Adrenal gland (tissue), 12 donors: ENCODE data around the gene RASSF8. TPM values are rescaled to one million over a fixed set of nuclear protein-coding genes. Genes with fewer than 3 reads are reported as not detected.

Source experiments
- DNase-seq, 7 donors: peaks; one replicate each; pipeline ENCODE4 v3.0.0-alpha.2; 2019 to 2020
- H3K27ac ChIP-seq, 5 donors: fragments of 200-600 bp; sonication (generic) in 4 of 5; 1 replicate in 3 of 5; 2 replicates in 2 of 5; pipeline versions ENCODE4 v1.5.1 to v1.8.0; 2016 to 2020; ENCODE audit warnings: mild to moderate bottlenecking in 1 of 5
- H3K27me3 ChIP-seq: fragments of 200-600 bp; 2 replicates; pipeline ENCODE4 v1.8.0; 2021
- H3K36me3 ChIP-seq, 2 donors: fragments of 200-600 bp; replicated peaks in 1 of 2; 1 replicate in 1 of 2; 2 replicates in 1 of 2; pipeline versions ENCODE4 v1.5.1 to v1.8.0; 2018 to 2022
- H3K4me1 ChIP-seq, 2 donors: fragments of 200-600 bp; replicated peaks in 1 of 2; 1 replicate in 1 of 2; 2 replicates in 1 of 2; pipeline versions ENCODE4 v1.5.1 to v1.8.0; 2018 to 2021
- H3K4me3 ChIP-seq, 4 donors: fragments of 200-600 bp; sonication (generic) in 3 of 4; one replicate each; pipeline ENCODE4 v1.5.1; 2016 to 2018
- H3K9me3 ChIP-seq, 3 donors: fragments of 200-600 bp; sonication (generic) in 1 of 3; replicated peaks in 1 of 3; 1 replicate in 2 of 3; 2 replicates in 1 of 3; pipeline versions ENCODE4 v1.5.1 to v1.8.0; 2016 to 2021
- CTCF ChIP-seq, 6 experiments: fragments of 450-650 bp in 4 of 6; fragments of 200-600 bp in 2 of 6; sonication (generic) in 1 of 6; IDR thresholded peaks; 1 replicate in 5 of 6; 2 replicates in 1 of 6; pipeline versions ENCODE4 v1.5.1 to v1.8.0; 2016 to 2021; ENCODE audit warnings: antibody characterized with exemption in 6 of 6, mild to moderate bottlenecking in 2 of 6, moderate library complexity in 1 of 6
- POLR2A ChIP-seq, 2 donors: fragments of 450-650 bp; IDR thresholded peaks; one replicate each; pipeline ENCODE4 v1.6.1; 2017; ENCODE audit warnings: antibody characterized with exemption in 2 of 2, mild to moderate bottlenecking in 2 of 2, moderate library complexity in 1 of 2
- WGBS, 4 donors: extraction: QIAGEN DNeasy Blood & Tissue Kit in 2 of 4; methylation state at CpG; one replicate each; pipeline versions ENCODE4 v1.1.5 to v1.1.7; 2013 to 2017; 5-methylcytosine and 5-hydroxymethylcytosine counted together
- intact Hi-C, 2 donors: fragments of 100-400 bp; cut with DNase I; formaldehyde crosslinking; loops; one replicate each; pipeline versions ENCODE4 v1.14.1 to v1.15.0; 2022 to 2023
- polyA plus RNA-seq, 3 donors: library from polyadenylated mRNA; stranded (reverse); fragments of 200-250 nt in 2 of 3; fragments of 350-450 nt in 1 of 3; fragmentation: Illumina TruSeq in 1 of 3; extraction: RNeasy Lipid Tissue Mini Kit (QIAGEN cat#74804) in 1 of 3; gene quantifications; one replicate each; pipeline ENCODE4 v1.2.3, GENCODE V29; 2013 to 2014
- total RNA-seq, 9 donors: library from RNA; depleted of rRNA in 4 of 9; stranded (reverse); fragments of >200 nt in 4 of 9; fragments of 120-200 nt in 1 of 9; fragmentation: NEBNext Ultra II Directional in 1 of 9; extraction: Animal tissue kit (Norgen Biotek cat#: 25700) in 1 of 9; gene quantifications; one replicate each; pipeline versions ENCODE4 v1.1.0 to v1.2.4, GENCODE V29; 2013 to 2023
- donor health status: healthy with polysubstance abuse.
- donor health status: Bipolar disorder and iron deficiency.
- donor health status: DM: yes; HTN: yes; CAD: no.
- donor health status: DM: no; HTN: no; CAD: no.
- donor health status: DM: no; HTN: no; CAD: no.
- donor health status: DM: yes; HTN: yes; CAD: no.

Gene RASSF8
- total and polyA plus RNA-seq, 12 donors = 6.5 to 85.7 (median 43.9) TPM

- WGBS, 4 donors = 79 to 86% (median 81%) methylated on average over 2 of the region's 2 CpGs
- H3K27me3 ChIP-seq = no peaks in the 10 kb centered on the region
- no peak overlapping the region for H3K4me3 ChIP-seq
- peaks cover 0 to 12% of the 10 kb centered on the region in 2 donors for H3K4me1 ChIP-seq
- intact Hi-C loops = no loop called here
- no peaks in the 10 kb centered on the region for H3K36me3 ChIP-seq
- H3K27ac ChIP-seq = no peak overlapping the region
- TF ChIP-seq POLR2A (IDR thresholded peaks at IDR 0.05) (no peak), CTCF (IDR thresholded peaks at IDR 0.05) (no peak)
- no peaks in the 10 kb centered on the region for H3K9me3 ChIP-seq
- DNase-seq = no peak
Measured at GRCh38 chr12:26042645-26043044, 84.2 kb downstream of the RASSF8 start.

GRCh38 chr12:26043135-26044006, 84.9 kb downstream of the RASSF8 start:
- Histone ChIP-seq H3K27me3 (no peaks in the 10 kb centered on the region), H3K4me3 (no peak overlapping the region), H3K27ac (no peak overlapping the region), H3K4me1 (peaks cover 0 to 15% of the 10 kb centered on the region in 2 donors), H3K9me3 (no peaks in the 10 kb centered on the region), H3K36me3 (no peaks in the 10 kb centered on the region)
- TF ChIP-seq CTCF (IDR thresholded peaks at IDR 0.05) = no peak
- no peak for TF ChIP-seq POLR2A (IDR thresholded peaks at IDR 0.05)
- WGBS, 4 donors = 77 to 82% (median 82%) methylated on average over 10 of the region's 10 CpGs
- intact Hi-C loops = no loop called here
- DNase-seq = no peak

GRCh38 chr12:26044007-26044394, 85.5 kb downstream of the RASSF8 start:
- Histone ChIP-seq H3K9me3 (no peaks in the 10 kb centered on the region), H3K4me1 (peaks cover 0 to 15% of the 10 kb centered on the region in 2 donors), H3K4me3 (no peak overlapping the region), H3K36me3 (no peaks in the 10 kb centered on the region), H3K27ac (no peak overlapping the region), H3K27me3 (no peaks in the 10 kb centered on the region)
- intact Hi-C loops = no loop called here
- no peak for DNase-seq
- no peak for TF ChIP-seq POLR2A (IDR thresholded peaks at IDR 0.05)
- no peak for TF ChIP-seq CTCF (IDR thresholded peaks at IDR 0.05)

- no peaks in the 10 kb centered on the region for H3K36me3 ChIP-seq
- no peaks in the 10 kb centered on the region for H3K27me3 ChIP-seq
- H3K4me1 ChIP-seq = peaks cover 0 to 15% of the 10 kb centered on the region in 2 donors
- 97 to 100% (median 97%) methylated on average over 1 of the region's 1 CpG for WGBS, 4 donors
- no peak for DNase-seq
- H3K4me3 ChIP-seq = no peak overlapping the region
- intact Hi-C loops = no loop called here
- TF ChIP-seq POLR2A (IDR thresholded peaks at IDR 0.05) (no peak), CTCF (IDR thresholded peaks at IDR 0.05) (no peak)
- no peak overlapping the region for H3K27ac ChIP-seq
- H3K9me3 ChIP-seq = no peaks in the 10 kb centered on the region
Measured at GRCh38 chr12:26044592-26044991, 86.1 kb downstream of the RASSF8 start.
